ENCODE data around the gene CDC25B.
"Not testable (repeated sequence)": the region's sequence is repeated elsewhere in the genome, so short reads cannot be mapped to it uniquely, and the experiment has no call there.

CDC25B gene

GRCh38 chr20:3814928-3815495 lies 18.9 kb downstream of the CDC25B start:
- no peak for TF ChIP-seq ZNF274 (IDR thresholded peaks at IDR 0.05; ENCODE audit: low read depth, low read length)
- no peak overlapping the region for H3K4me3 ChIP-seq (ENCODE audit: low read length)

- no peak overlapping the region for H3K4me3 ChIP-seq (ENCODE audit: low read length)
- no peak for TF ChIP-seq ZNF274 (IDR thresholded peaks at IDR 0.05; ENCODE audit: low read depth, low read length)
These were observed 19.7 kb downstream of the CDC25B start for GRCh38 chr20:3815703-3816315.

GRCh38 chr20:3818155-3819151 lies 22.3 kb downstream of the CDC25B start:
- H3K4me3 ChIP-seq (ENCODE audit: low read length), result no peak overlapping the region
- TF ChIP-seq ZNF274 (IDR thresholded peaks at IDR 0.05; ENCODE audit: low read depth, low read length), result no peak

GRCh38 chr20:3819411-3820047 lies 23.4 kb downstream of the CDC25B start:
- no peak for TF ChIP-seq ZNF274 (IDR thresholded peaks at IDR 0.05; ENCODE audit: low read depth, low read length)
- peak overlapping the region; percentile 86; the same call in 1 of the 2 replicates for H3K4me3 ChIP-seq (ENCODE audit: low read length)

GRCh38 chr20:3820048-3820900 lies 24.2 kb downstream of the CDC25B start, which contains the start of gene AP5S1:
TSS of gene AP5S1 (plus strand) at chr20:3820547. CDS start at chr20:3822118, 1,571 bp downstream.
- H3K4me3 ChIP-seq (ENCODE audit: low read length), result peak within 1 kb of the TSS; percentile 86
- TF ChIP-seq ZNF274 (IDR thresholded peaks at IDR 0.05; ENCODE audit: low read depth, low read length), result no peak

- H3K4me3 ChIP-seq (ENCODE audit: low read length), result peak overlapping the region; percentile 86
These were observed 25.0 kb downstream of the CDC25B start for GRCh38 chr20:3820901-3821727.

GRCh38 chr20:3821996-3822395 lies 25.9 kb downstream of the CDC25B start:
- no peak overlapping the region for H3K4me3 ChIP-seq (ENCODE audit: low read length)
- TF ChIP-seq ZNF274 (IDR thresholded peaks at IDR 0.05; ENCODE audit: low read depth, low read length), result no peak

More at GRCh38 chr20:3820901-3821727, 25.0 kb downstream of the CDC25B start:
- no peak for TF ChIP-seq ZNF274 (IDR thresholded peaks at IDR 0.05; ENCODE audit: low read depth, low read length)

- TF ChIP-seq ZNF274 (IDR thresholded peaks at IDR 0.05; ENCODE audit: low read depth, low read length), result no peak
- H3K4me3 ChIP-seq (ENCODE audit: low read length), result no peak overlapping the region
These were observed 27.8 kb downstream of the CDC25B start for GRCh38 chr20:3823881-3824280.

GRCh38 chr20:3825526-3825925 lies 29.4 kb downstream of the CDC25B start:
- TF ChIP-seq ZNF274 (IDR thresholded peaks at IDR 0.05; ENCODE audit: low read depth, low read length), result no peak
- H3K4me3 ChIP-seq (ENCODE audit: low read length), result no peak overlapping the region

GRCh38 chr20:3826420-3826819 lies 30.3 kb downstream of the CDC25B start:
- H3K4me3 ChIP-seq (ENCODE audit: low read length), result no peak overlapping the region
- no peak for TF ChIP-seq ZNF274 (IDR thresholded peaks at IDR 0.05; ENCODE audit: low read depth, low read length)

- no peak overlapping the region for H3K4me3 ChIP-seq (ENCODE audit: low read length)
- no peak for TF ChIP-seq ZNF274 (IDR thresholded peaks at IDR 0.05; ENCODE audit: low read depth, low read length)
These were observed 32.7 kb downstream of the CDC25B start for GRCh38 chr20:3828798-3829197.

- not testable (repeated sequence) for H3K4me3 ChIP-seq (ENCODE audit: low read length)
These were observed 33.8 kb downstream of the CDC25B start for GRCh38 chr20:3829891-3830290.

Measured in GM08714 (cell line).